HG03159 (cell line): ENCODE results near the gene MOG.

Experiments
- ATAC-seq: cut with Tn5 transposase; IDR thresholded peaks from one replicate; pipeline ENCODE4 v1.9.1; 2021; ENCODE audit warnings: mild to moderate bottlenecking, moderate library complexity; ENCODE audit not compliant: unreplicated experiment

The MOG gene

GRCh38 chr6:29656798-29657197 is at the start of gene MOG:
MOG (plus strand) TSS chr6:29657092; CDS start chr6:29657210, 118 bp downstream.
- no peak for ATAC-seq

- ATAC-seq, result no peak
These were observed 48.8 kb upstream of the MOG start for GRCh38 chr6:29608131-29608530.

- no peak for ATAC-seq
These were observed 46.4 kb upstream of the MOG start for GRCh38 chr6:29610540-29610939.

DNA sequence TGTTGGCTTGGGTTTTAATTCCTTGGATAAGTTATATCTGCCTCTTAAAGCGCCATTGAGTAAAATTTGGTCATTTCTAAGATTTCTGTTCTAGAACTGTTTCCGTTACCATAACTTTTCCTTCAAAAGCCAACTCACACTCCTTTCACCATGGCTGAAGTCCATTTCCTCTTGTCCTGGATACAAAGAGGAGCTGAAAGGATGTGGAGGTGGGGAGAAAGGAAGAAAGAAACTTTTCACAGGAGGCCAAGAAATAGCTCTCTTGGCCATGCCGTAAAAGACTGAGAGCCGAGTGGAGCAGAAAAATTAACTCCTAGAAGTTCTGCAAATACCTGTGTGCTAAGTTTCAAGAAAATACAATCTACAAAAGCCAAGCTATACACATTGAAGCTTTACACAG is 45.5 kb upstream of the MOG start:
- no peak for ATAC-seq

- ATAC-seq, result no peak
These were observed 38.9 kb upstream of the MOG start for GRCh38 chr6:29617782-29618554.

GRCh38 chr6:29619578-29620160 is 37.2 kb upstream of the MOG start:
- no peak for ATAC-seq

DNA sequence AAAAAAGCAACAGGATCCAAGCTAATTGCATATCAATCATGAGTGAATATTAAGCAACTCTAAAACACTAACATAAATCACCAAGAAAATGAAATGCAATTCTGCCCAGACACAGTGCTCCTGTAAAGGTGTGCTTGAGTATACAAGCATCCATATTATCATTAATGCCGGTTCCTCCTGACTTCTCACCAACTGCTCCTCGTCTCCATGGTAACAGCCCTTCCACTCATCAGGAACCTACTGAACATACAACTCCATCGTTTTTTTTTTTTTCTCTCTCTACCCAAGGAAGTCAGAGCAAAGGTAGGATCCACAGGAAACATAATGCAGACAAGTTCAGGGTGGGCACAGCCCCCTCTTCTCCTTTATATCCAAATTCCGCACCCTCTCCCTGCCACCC is 36.3 kb upstream of the MOG start:
- no peak for ATAC-seq

DNA sequence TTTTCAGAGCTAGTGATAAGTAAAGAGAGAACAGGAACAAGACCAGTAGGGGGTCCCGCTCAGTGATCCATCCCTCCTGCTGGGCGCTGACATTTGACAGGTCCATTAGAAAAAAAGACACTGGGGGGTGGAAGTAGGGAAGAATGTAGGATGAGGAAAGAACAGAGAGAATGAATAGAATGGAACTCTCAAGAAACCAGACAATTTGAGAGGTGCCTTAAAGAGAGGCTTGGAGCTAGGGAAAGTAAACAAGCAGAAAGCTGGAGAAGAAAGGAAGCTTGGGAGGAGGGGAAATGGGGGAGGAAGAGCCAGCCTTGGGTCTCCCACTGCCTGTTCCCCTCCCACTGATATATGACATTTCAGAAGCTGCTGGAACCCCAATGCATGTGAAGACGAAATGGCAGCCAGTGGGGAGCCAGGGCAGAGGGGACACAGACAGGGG is 32.4 kb upstream of the MOG start:
- ATAC-seq, result no peak

DNA sequence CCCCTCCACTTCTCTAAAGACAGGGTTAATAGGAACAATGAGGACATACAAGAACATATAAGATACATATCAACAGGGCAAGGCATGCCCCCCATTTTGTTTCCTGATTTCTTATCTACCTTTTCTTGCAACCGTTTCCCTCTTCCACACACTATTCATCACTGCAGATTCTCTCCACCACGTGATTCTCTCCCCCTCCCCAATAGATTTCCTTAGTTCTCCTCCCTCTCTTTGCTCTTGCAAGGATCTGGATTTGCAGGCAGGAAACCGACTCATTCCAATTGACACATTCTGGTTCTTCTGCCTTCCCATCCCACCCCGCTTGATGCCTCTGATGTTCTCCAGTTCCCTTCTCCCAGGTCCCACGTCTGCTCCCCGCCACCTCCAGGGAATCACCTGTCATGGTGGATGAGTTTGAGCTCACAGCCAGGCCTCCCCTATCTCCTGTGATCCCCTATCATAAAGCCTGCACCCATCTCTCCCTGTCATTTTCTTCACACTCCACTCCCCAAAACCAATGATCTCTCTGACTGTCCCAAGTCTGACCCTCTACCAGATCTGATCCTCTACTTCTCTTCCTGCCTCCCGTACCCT is 31.5 kb upstream of the MOG start:
- ATAC-seq, result no peak

DNA sequence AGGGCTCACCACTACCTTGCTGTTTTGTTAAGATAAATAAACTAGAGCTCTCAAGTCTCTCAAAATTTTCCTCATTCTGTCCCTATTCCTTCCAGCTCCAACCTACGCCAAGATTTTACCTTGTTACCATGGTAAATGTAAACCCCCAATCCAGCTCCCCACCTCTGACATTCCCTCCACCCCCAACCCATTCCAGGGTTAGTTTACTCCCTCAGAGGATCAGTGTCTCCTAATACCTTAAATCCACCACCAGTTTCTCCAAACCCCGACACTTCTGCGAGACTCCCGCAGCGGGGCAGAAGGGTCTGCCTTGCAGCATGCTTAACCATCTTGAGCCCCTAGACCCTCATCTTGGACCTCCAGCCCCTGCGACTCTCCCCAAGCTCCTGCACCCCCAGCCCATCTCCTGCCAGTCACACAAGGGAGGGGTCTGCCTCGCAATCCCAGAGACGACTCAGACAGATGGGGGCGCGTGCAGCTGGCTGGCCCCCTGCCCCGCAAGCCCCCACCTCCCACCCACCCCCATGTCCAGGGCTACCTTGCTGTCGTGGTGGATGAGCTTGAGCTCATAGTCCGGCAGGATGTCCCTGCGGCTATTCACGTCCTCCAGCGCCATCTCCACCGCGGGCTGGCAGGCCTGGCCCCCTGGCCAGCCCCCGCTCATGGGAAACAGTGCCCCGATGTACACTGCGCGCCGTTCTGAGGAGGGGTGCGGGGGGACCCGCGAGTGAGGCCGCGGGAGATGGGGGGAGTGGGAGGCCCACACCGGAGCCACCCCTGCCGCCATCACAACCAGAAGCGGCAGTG is 29.7 kb upstream of the MOG start:
- no peak for ATAC-seq

GRCh38 chr6:29627755-29628418 is 29.0 kb upstream of the MOG start:
- no peak for ATAC-seq

GRCh38 chr6:29628419-29629281 is 28.2 kb upstream of the MOG start:
- no peak for ATAC-seq

DNA sequence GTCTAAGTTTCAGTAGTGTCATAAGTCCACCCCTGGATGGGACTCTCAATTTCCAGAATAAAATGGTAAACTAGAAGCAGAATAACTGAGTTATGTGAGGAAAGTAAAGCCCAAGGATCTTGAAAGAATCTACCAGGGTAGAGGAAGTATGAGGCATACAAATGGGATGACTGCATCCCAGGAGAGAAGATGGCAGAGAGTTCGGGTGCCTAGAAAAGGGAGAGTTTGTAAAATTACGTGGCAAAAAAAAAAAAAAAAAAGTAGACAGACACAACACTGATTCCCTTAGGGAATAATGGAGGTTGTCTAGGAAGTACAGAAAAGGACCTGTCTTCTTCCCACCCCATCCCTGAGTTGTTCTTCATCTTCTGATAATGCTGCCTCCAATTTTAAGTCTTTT is 27.3 kb upstream of the MOG start:
- ATAC-seq, result no peak

DNA sequence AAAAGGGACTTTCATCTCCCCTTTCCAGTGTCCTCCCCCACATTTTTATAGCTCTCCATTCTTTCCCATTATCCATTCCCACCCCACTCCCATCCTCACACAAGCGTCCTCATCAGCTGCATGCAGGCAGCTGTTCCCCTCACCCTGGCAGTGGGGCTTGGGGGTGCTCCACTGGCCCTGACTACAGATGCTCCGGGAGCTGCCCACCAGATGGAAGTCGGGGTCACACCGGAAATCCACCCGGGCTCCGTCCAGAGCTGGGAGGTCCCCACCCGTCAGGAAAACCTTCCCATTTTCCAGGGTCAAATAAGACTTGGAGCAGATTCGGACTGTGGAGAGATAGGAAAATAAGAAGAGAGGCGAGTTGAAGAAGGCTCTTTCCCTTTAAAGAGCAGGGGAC is 26.6 kb upstream of the MOG start:
- no peak for ATAC-seq

DNA sequence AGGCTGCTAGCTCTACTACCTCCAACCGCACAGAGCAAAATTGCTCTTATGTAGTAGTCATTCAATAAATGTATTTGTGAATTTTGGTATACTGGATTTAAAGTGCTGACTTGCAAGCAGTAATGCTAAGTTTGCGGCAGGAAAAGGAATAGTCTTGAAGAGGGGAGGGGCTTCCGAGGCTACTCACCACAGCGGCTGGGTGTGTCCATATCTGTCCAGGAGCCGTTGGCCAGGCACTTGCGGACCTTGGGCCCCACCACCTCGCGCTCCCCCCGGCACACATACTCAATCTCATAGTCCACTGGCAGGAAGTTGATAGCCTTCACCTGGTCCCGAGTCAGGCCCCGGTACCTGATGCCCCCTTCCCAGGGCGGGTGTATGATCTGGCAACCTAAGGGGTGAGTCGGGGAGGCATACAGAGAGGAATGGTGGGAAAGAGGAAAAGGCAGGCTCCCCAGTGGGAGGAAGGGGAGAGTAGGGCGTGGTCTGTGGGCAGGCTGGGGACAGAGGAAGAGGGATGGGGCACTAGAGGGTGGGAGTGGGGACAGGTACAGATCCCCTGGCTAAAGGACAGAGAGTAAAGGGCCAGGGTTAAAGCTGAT is 25.6 kb upstream of the MOG start:
- ATAC-seq, result no peak

DNA sequence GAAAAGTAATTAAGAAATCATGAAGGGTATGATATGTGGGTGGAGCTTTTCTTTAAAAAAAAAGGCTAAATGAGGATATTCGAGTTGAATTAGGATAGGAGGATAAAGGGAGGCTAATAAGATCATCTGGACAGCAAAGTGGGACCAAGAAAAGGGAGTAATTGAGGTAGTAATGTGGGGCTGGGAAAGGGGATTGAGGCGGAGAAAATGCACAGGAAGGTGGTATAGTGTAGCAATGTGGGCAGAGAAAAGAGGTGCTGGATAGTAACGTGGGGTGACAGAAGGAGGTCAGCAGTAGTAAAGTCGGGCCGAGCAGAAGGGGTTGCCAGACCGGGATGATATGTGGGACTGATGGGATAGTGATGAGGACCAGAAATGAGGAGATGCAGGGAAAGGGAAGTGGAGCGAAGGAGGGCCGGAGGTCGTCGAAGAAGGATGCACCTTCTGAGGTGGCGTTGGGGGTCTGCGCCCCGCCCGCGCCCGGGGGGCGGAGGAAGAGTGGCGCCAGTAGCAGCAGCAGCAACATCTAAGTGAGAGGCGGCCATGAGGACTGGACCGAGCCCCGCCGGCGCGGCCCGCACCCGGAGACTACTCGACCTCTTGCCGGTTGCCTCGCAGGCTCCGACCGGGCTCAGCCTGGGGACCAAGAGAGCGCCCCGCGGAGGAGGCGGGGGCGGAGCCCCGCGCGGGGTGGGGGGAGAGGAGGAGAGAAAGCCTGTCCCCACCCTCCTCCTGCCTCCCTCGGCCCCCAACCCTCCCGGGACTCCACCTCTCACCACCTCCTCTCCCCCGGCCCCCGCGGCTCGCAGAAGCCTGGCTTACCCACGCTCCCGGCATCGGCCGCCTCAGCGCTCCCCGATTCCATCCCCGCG is 24.8 kb upstream of the MOG start:
- ATAC-seq, result peak; percentile 26

GRCh38 chr6:29632789-29633533 is 23.9 kb upstream of the MOG start, which contains the start of gene GABBR1:
GABBR1 (minus strand) TSS chr6:29633183; CDS start chr6:29632385, 798 bp downstream.
- peak; percentile 64 for ATAC-seq

DNA sequence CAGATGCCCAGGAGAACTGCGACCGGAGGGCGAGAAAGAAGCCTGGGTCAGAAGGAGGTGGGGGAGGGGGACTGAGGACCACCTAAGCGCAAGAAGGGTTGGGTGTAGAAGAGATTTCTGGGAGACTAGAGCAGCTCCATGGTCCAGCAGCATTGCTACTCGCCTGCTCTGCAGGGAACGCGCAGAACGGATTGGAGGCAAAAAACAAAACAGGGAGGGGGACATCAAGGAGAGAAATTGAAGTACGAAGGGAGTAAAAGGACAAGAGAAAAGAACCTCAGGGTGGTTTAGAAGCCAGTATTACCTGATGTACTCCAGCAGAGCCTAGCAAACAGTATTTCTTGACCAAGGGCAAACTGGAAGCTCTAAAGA is 23.4 kb upstream of the MOG start:
- ATAC-seq, result no peak
